Breast epithelium (tissue), 4 donors: ENCODE results near the gene GNB3. TPM values are rescaled to one million over a fixed set of nuclear protein-coding genes. Genes with fewer than 3 reads are reported as not detected.

Experiments
- DNase-seq, 2 donors: peaks; one replicate each; pipeline ENCODE4 v3.0.0-alpha.2; 2019; ENCODE audit warnings: low spot score in 2 of 2
- H3K27ac ChIP-seq, 2 donors: fragments of 200-600 bp; sonication (generic) in 1 of 2; one replicate each; pipeline ENCODE4 v1.5.1; 2016 to 2019; ENCODE audit warnings: mild to moderate bottlenecking in 1 of 2
- H3K27me3 ChIP-seq, 2 donors: fragments of 200-600 bp; sonication (generic) in 1 of 2; one replicate each; pipeline versions ENCODE4 v1.5.1 to v1.6.0; 2017 to 2019; ENCODE audit warnings: control low read depth in 1 of 2, mild to moderate bottlenecking in 1 of 2
- H3K36me3 ChIP-seq: fragments of 200-600 bp; one replicate; pipeline ENCODE4 v1.5.1; 2019
- H3K4me1 ChIP-seq, 2 donors: fragments of 200-600 bp; sonication (generic); one replicate each; pipeline ENCODE4 v1.5.1; 2016 to 2019; ENCODE audit warnings: control low read depth in 1 of 2
- H3K4me3 ChIP-seq, 3 donors: fragments of 200-600 bp; sonication (generic); 1 replicate in 2 of 3; 2 replicates in 1 of 3; pipeline ENCODE4 v1.5.1; 2016 to 2019; ENCODE audit warnings: mild to moderate bottlenecking in 3 of 3, moderate library complexity in 2 of 3
- H3K9me3 ChIP-seq, 2 donors: fragments of 200-600 bp; sonication (generic) in 1 of 2; one replicate each; pipeline ENCODE4 v1.5.1; 2016 to 2019; ENCODE audit warnings: control low read depth in 1 of 2
- CTCF ChIP-seq, 3 donors: fragments of 450-650 bp; IDR thresholded peaks; one replicate each; pipeline ENCODE4 v1.5.1; 2016 to 2017; ENCODE audit warnings: antibody characterized with exemption in 3 of 3, mild to moderate bottlenecking in 3 of 3, moderate library complexity in 3 of 3
- POLR2A ChIP-seq: fragments of 450-650 bp; IDR thresholded peaks from one replicate; pipeline ENCODE4 v1.6.1; 2016; ENCODE audit warnings: antibody characterized with exemption, mild to moderate bottlenecking, moderate library complexity
- POLR2AphosphoS5 ChIP-seq, 3 donors: sonication (generic); formaldehyde crosslinking; IDR thresholded peaks; one replicate each; pipeline ENCODE4 v1.6.1; 2017; ENCODE audit warnings: antibody characterized with exemption in 3 of 3
- intact Hi-C: fragments of 100-400 bp; cut with DNase I; formaldehyde crosslinking; loops from one replicate; pipeline ENCODE4 v1.15.1; 2023; ENCODE audit warnings: low total_unique reads
- total RNA-seq, 3 donors: library from RNA; depleted of rRNA; stranded (reverse); fragments of >200 nt; gene quantifications; one replicate each; pipeline ENCODE4 v1.1.0, GENCODE V29; 2016

Gene GNB3
- total RNA-seq, 3 donors from 2014 or later = 0.80 to 3.3 (median 2.2) TPM

DNA sequence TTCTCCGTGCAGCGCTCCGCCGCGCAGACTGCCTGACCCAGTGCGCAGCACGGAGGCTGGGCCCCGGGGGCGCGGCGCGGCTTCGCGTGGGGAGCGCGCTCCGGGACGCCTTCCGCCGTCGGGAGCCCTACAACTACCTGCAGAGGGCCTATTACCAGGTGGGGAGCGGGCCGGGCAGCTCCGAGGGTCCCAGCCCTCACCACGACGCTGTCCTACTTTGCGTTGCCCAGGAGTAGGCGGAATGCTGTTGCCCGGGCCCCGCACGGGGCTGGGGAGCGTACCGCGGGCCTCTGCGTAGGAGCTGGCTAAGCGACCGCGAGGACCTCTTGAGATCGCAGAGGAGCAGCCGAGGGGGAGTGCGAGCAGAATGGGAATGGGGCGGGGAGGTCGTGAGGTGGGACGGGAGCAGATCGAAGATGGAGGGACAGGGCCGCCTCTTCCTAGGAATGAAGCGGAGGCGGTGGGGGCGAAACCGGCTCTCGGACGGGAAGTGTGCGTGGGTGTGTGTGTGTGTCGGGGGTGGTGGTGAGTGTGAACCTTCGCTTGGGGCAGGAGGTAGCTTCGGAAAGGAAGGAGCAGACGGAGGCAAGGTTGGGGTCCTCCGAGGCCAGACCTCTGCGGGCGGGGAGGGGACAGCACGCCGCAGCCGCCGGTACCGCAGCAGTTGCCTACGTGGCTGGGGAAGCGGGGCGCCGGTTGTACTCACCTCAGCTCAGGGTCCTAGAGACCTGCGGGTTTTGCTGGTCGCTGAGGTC lies 11.8 kb upstream of the GNB3 start:
- Histone ChIP-seq H3K4me3 (peak overlapping the region; percentile 62 to 88 (median 84)), H3K27me3 (peaks cover 0 to 5% of the 10 kb centered on the region in 2 donors), H3K36me3 (no peaks in the 10 kb centered on the region), H3K4me1 (peaks cover 0 to 14% of the 10 kb centered on the region in 2 donors), H3K27ac (peak overlapping the region; percentile 76 to 89), H3K9me3 (no peaks in the 10 kb centered on the region)
- no peak for DNase-seq
- intact Hi-C loops = loop anchor here (10.0 kb wide), 1 partner anchor 214 kb away; no protein-coding TSS in a partner anchor
- TF ChIP-seq CTCF (IDR thresholded peaks at IDR 0.05) (no peak), POLR2AphosphoS5 (IDR thresholded peaks at IDR 0.05) (peak in 2 of 3 donors; percentile 4 to 50), POLR2A (peak; percentile 34)

GRCh38 chr12:6829536-6830220 lies 11.0 kb upstream of the GNB3 start:
- Histone ChIP-seq H3K4me1 (peaks cover 0 to 14% of the 10 kb centered on the region in 2 donors), H3K27me3 (no peaks in the 10 kb centered on the region), H3K27ac (peak overlapping the region; percentile 76 to 89), H3K4me3 (peak overlapping the region; percentile 62 to 88 (median 84)), H3K9me3 (no peaks in the 10 kb centered on the region), H3K36me3 (no peaks in the 10 kb centered on the region)
- DNase-seq = no peak
- no peak for TF ChIP-seq POLR2AphosphoS5 (IDR thresholded peaks at IDR 0.05)
- no peak for TF ChIP-seq POLR2A
- TF ChIP-seq CTCF (IDR thresholded peaks at IDR 0.05) = no peak
- intact Hi-C loops = loop anchor here (10.0 kb wide), 1 partner anchor 215 kb away; no protein-coding TSS in a partner anchor

DNA sequence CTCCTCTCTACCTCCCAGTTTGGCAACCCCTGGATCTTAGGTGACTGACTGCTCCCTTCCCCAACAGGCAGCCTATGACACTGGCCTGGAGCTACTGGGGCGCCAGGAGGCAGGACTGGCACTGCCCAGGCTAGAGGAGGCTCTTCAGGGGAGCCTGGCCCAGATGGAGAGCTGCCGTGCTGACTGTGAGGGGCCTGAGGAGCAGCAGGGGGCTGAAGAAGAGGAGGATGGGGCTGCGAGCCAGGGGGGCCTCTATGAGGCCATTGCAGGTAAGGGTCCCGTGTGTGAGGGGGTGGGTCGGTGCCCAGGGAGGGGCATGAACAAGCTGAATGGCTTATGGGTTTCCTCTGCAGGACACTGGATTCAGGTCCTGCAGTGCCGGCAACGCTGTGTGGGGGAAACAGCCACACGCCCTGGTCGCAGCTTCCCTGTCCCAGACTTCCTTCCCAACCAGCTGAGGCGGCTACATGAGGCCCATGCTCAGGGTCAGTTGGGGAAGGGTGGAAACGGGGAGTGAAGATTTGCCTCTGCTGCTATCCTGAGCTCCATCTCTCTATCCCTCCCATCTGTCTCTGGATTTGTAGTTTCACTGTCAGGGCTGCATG lies 10.3 kb upstream of the GNB3 start:
- H3K4me3 ChIP-seq = no peak overlapping the region
- no peaks in the 10 kb centered on the region for H3K27me3 ChIP-seq
- peak overlapping the region in 1 of 2 donors; percentile 11 for H3K27ac ChIP-seq
- H3K36me3 ChIP-seq = no peaks in the 10 kb centered on the region
- no peak for DNase-seq
- TF ChIP-seq POLR2AphosphoS5 (IDR thresholded peaks at IDR 0.05) (no peak), CTCF (IDR thresholded peaks at IDR 0.05) (no peak), POLR2A (no peak)
- H3K4me1 ChIP-seq = peaks cover 0 to 10% of the 10 kb centered on the region in 2 donors
- no peaks in the 10 kb centered on the region for H3K9me3 ChIP-seq
- intact Hi-C loops = no loop called here

DNA sequence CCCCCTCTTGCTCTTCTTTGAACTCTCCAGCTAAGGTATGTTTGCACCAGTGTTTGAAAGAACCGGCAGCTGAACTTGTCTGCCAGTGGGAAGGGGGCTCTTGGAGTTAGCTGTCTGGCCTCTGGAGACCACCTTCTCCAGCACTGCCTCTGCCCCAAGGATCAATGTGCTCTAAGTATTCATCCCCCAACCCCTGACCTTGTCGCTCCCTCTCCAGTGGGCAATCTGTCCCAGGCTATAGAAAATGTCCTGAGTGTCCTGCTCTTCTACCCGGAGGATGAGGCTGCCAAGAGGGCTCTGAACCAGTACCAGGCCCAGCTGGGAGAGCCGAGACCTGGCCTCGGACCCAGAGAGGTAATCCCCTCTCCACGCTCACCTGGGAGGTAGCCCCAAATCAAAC lies 9.7 kb upstream of the GNB3 start:
- H3K4me3 ChIP-seq = no peak overlapping the region
- H3K36me3 ChIP-seq = no peaks in the 10 kb centered on the region
- DNase-seq = no peak
- H3K4me1 ChIP-seq = peaks cover 0 to 10% of the 10 kb centered on the region in 2 donors
- no peak for TF ChIP-seq POLR2A
- no peak for TF ChIP-seq CTCF (IDR thresholded peaks at IDR 0.05)
- no peak for TF ChIP-seq POLR2AphosphoS5 (IDR thresholded peaks at IDR 0.05)
- no peaks in the 10 kb centered on the region for H3K27me3 ChIP-seq
- H3K9me3 ChIP-seq = no peaks in the 10 kb centered on the region
- intact Hi-C loops = no loop called here
- no peak overlapping the region for H3K27ac ChIP-seq
